Right lobe of liver (tissue), 6 donors: Measurements from ENCODE around the gene NAT8L. TPM values are rescaled to one million over a fixed set of nuclear protein-coding genes. Genes with fewer than 3 reads are reported as not detected.

Experiments
- ATAC-seq, 4 donors: fragments of 200-7000 bp; cut with Tn5 transposase; one replicate each; pipeline ENCODE4 v1.9.1; 2020; ENCODE audit warnings: mild to moderate bottlenecking in 4 of 4, moderate library complexity in 4 of 4
- DNase-seq, 3 donors: peaks; one replicate each; pipeline ENCODE4 v3.0.0-alpha.2; 2020
- H3K27ac ChIP-seq, 3 donors: fragments of 200-600 bp; one replicate each; pipeline ENCODE4 v1.8.0; 2022
- H3K27me3 ChIP-seq, 2 donors: fragments of 200-600 bp; one replicate each; pipeline ENCODE4 v1.8.0; 2022
- H3K36me3 ChIP-seq, 4 donors: fragments of 200-600 bp; sonication (generic) in 1 of 4; one replicate each; pipeline versions ENCODE4 v1.5.1 to v1.8.0; 2017 to 2022; ENCODE audit warnings: control low read depth in 1 of 4
- H3K4me1 ChIP-seq, 4 donors: fragments of 200-600 bp; sonication (generic) in 1 of 4; one replicate each; pipeline versions ENCODE4 v1.5.1 to v1.8.0; 2017 to 2022; ENCODE audit warnings: control low read depth in 1 of 4
- H3K4me3 ChIP-seq, 3 donors: fragments of 200-600 bp; one replicate each; pipeline ENCODE4 v1.8.0; 2022
- H3K9me3 ChIP-seq, 4 donors: fragments of 200-600 bp; sonication (generic) in 1 of 4; one replicate each; pipeline versions ENCODE4 v1.5.1 to v1.8.0; 2017 to 2022; ENCODE audit warnings: control low read depth in 1 of 4
- POLR2A ChIP-seq: fragments of 450-650 bp; IDR thresholded peaks from one replicate; pipeline ENCODE4 v1.6.1; 2017; ENCODE audit warnings: antibody characterized with exemption, mild to moderate bottlenecking
- WGBS: methylation state at CpG from one replicate; pipeline ENCODE4 v1.1.6; 2018; ENCODE audit warnings: low coverage, low lambda C conversion rate; ENCODE audit not compliant: insufficient coverage; ENCODE audit errors: missing lambda C conversion rate; 5-methylcytosine and 5-hydroxymethylcytosine counted together
- intact Hi-C, 2 donors: fragments of 100-400 bp; cut with DNase I; formaldehyde crosslinking; loops; one replicate each; pipeline versions ENCODE4 v1.11.2 to v1.14.1; 2022
- total RNA-seq, 6 experiments: library from RNA; depleted of rRNA in 2 of 6; stranded (reverse); fragments of >200 nt in 2 of 6; fragmentation: NEBNext Ultra II Directional in 3 of 6; extraction: Animal tissue kit (Norgen Biotek cat#: 25700) in 3 of 6; gene quantifications; one replicate each; pipeline versions ENCODE4 v1.1.0 to v1.2.4, GENCODE V29; 2016 to 2023
- TF ChIP-seq, protein P1 (sequence below), 4 donors: fragments of 200-600 bp in 3 of 4; fragments of 450-650 bp in 1 of 4; IDR thresholded peaks; one replicate each; pipeline versions ENCODE4 v1.5.1 to v1.8.0; 2016 to 2022; ENCODE audit warnings: antibody characterized with exemption in 4 of 4, mild to moderate bottlenecking in 2 of 4
- donor health status: DM: no; HTN: yes; CAD: no.
- donor health status: DM: no; HTN: no; CAD: no.
- donor health status: DM: no; HTN: no; CAD: no.
- donor health status: DM: no; HTN: yes; CAD: no.
- donor health status: DM: no; HTN: yes; CAD: no.

The NAT8L gene
- total RNA-seq, 6 experiments from 2014 or later: 0.02 to 0.05 TPM; not detected in 4

DNA sequence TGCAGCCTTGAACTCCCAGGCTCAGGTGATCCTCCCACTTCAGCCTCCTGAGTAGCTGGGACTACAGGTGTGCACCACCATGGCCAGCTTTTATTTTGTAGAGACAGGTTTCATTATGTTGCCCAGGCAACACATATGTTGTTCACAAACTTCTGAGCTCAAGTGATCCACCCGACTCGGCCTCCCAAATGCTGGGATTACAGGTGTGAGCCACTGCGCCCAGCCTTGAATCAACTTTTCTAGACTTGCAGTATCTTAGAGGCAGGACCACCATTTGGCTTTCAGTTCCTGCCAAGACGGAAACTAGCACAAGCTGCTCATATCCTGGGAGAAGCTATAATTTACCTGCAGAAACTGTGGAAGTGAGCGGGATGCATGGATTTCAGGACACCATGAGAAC lies 19.9 kb downstream of the NAT8L start:
- TF ChIP-seq POLR2A: no peak
- TF ChIP-seq, protein P1, sequence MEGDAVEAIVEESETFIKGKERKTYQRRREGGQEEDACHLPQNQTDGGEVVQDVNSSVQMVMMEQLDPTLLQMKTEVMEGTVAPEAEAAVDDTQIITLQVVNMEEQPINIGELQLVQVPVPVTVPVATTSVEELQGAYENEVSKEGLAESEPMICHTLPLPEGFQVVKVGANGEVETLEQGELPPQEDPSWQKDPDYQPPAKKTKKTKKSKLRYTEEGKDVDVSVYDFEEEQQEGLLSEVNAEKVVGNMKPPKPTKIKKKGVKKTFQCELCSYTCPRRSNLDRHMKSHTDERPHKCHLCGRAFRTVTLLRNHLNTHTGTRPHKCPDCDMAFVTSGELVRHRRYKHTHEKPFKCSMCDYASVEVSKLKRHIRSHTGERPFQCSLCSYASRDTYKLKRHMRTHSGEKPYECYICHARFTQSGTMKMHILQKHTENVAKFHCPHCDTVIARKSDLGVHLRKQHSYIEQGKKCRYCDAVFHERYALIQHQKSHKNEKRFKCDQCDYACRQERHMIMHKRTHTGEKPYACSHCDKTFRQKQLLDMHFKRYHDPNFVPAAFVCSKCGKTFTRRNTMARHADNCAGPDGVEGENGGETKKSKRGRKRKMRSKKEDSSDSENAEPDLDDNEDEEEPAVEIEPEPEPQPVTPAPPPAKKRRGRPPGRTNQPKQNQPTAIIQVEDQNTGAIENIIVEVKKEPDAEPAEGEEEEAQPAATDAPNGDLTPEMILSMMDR (IDR thresholded peaks at IDR 0.05): no peak
- intact Hi-C loops: no loop called here
- ATAC-seq: no peak

DNA sequence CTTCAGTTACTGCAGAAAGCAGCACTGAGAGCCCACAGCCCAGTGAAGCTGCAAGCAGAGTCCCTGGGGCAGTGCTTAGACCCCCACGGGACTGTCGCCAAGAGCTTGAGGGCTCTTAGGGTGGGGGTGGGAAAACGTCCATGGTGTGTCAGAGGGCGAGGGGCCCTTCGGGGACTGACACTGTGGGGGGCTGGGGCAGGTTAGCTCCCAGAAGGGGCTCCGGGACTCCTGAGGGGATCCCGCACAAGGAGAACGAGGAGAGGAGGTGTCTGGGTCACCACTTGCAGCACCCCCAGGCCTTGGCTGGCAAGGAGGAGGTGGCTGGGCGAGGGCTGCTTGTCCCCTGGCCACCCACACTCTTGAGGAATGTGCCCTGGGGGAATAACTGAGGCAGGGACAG lies 20.8 kb downstream of the NAT8L start:
- no peaks in the 10 kb centered on the region for H3K9me3 ChIP-seq
- H3K4me3 ChIP-seq: no peak overlapping the region
- no peak for TF ChIP-seq POLR2A
- TF ChIP-seq, protein P1 (IDR thresholded peaks at IDR 0.05): no peak
- H3K27me3 ChIP-seq: no peaks in the 10 kb centered on the region
- no peaks in the 10 kb centered on the region for H3K36me3 ChIP-seq
- WGBS: 82% methylated on average over 2 of the region's 9 CpGs
- H3K4me1 ChIP-seq: peaks cover 0 to 11% (median 0%) of the 10 kb centered on the region in 4 donors
- DNase-seq (peak in 2 of 3 donors; percentile 37 to 44), ATAC-seq (no peak)
- no peak overlapping the region for H3K27ac ChIP-seq
- intact Hi-C loops: no loop called here

More for the DNA sequence above, 19.9 kb downstream of the NAT8L start:
- peak in 1 of 3 donors; percentile 11 for DNase-seq
- peaks cover 0 to 9% (median 0%) of the 10 kb centered on the region in 4 donors for H3K4me1 ChIP-seq
- H3K27ac ChIP-seq: no peak overlapping the region
- no peak overlapping the region for H3K4me3 ChIP-seq
- no peaks in the 10 kb centered on the region for H3K27me3 ChIP-seq
- WGBS: 93% methylated on average over 5 of the region's 5 CpGs
- H3K36me3 ChIP-seq: no peaks in the 10 kb centered on the region
- no peaks in the 10 kb centered on the region for H3K9me3 ChIP-seq

DNA sequence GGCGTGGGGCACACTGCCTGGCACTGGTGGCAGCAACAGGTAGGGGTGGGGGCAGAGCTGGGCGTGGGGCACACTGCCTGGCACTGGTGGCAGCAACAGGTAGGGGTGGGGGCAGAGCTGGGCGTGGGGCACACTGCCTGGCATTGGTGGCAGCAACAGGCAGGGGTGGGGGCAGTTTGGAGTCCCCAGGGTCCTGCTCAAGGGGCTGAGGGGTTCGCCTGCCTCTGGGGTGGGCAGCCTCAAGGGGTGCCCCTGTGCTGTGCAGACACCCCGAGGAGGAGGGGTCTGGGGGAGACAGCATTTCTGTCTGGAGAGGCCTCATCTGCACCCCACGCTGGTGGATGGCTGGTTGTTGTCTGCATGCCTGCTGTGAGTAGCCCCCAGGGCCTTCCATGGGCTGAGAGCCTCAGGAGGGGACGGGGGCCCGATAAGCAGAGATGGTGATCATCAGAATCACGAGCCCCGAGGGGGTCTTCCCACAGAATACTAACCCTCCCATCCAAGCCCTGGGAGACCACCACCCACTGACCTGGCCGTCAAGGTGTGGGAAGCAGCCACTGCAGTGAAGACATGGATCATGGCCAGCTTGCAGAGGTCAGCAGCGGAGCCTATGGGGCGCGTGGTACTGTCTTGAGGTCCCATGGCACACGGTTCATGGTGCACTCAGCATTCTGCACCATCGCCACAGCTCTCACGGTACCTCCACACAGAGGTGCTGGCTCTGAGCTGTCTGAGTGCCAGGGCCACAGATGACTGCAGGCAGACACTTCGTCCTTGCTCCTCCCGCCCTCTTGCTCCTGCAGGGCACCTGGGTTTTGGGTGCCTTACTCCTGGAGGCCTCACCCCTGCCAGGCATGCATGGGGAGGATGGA lies 21.5 kb downstream of the NAT8L start:
- Histone ChIP-seq H3K27me3 (no peaks in the 10 kb centered on the region), H3K9me3 (no peaks in the 10 kb centered on the region), H3K4me3 (no peak overlapping the region), H3K4me1 (peaks cover 0 to 15% (median 0%) of the 10 kb centered on the region in 4 donors), H3K36me3 (no peaks in the 10 kb centered on the region), H3K27ac (no peak overlapping the region)
- DNase-seq (peak in 1 of 3 donors; percentile 46), ATAC-seq (no peak)
- intact Hi-C loops: no loop called here
- TF ChIP-seq POLR2A: no peak
- TF ChIP-seq, protein P1 (IDR thresholded peaks at IDR 0.05): no peak
- 78% methylated on average over 3 of the region's 19 CpGs for WGBS

DNA sequence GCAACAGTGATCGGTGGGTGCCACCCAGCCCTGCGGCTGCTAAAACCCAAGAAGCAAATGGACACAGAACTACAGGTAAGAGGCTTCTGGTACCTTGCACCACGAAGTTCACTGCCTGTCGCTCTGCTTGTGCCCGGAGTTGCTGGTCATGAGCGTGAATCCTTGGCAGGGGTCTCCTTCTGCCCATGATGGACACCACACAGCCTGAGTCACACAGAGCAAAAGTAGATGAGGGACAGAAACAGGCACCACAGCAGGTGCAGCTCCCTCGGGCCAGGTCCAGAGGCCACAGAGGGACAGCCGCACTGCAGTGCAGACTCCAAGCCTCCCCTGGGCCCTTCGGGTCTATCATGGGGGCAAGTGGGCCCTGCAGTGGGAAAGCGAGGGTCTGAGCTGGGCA lies 22.4 kb downstream of the NAT8L start:
- intact Hi-C loops: no loop called here
- no peak overlapping the region for H3K27ac ChIP-seq
- DNase-seq (peak in 1 of 3 donors; percentile 18), ATAC-seq (no peak)
- no peaks in the 10 kb centered on the region for H3K27me3 ChIP-seq
- peaks cover 0 to 20% (median 0%) of the 10 kb centered on the region in 4 donors for H3K4me1 ChIP-seq
- no peaks in the 10 kb centered on the region for H3K9me3 ChIP-seq
- no peaks in the 10 kb centered on the region for H3K36me3 ChIP-seq
- WGBS: 95% methylated on average over 6 of the region's 10 CpGs
- no peak overlapping the region for H3K4me3 ChIP-seq
- TF ChIP-seq, protein P1 (IDR thresholded peaks at IDR 0.05): no peak
- no peak for TF ChIP-seq POLR2A
